ENCODE results near the gene CELSR1.

Gene CELSR1

GRCh38 chr22:46368871-46369715, 168.3 kb downstream of the CELSR1 start:
- no peak for DNase-seq (ENCODE audit: low read depth in 2 of 3, low spot score in 1 of 3)

GRCh38 chr22:46368422-46368821, 169.0 kb downstream of the CELSR1 start:
- DNase-seq (ENCODE audit: low read depth in 2 of 3, low spot score in 1 of 3), result no peak

- peak; percentile 38 to 62 (median 59) for DNase-seq (ENCODE audit: low read depth in 2 of 3, low spot score in 1 of 3)
Measured at GRCh38 chr22:46367707-46368191, 169.7 kb downstream of the CELSR1 start.

- DNase-seq (ENCODE audit: low read depth in 2 of 3, low spot score in 1 of 3), result no peak
Measured at GRCh38 chr22:46366801-46367706, 170.4 kb downstream of the CELSR1 start.

- DNase-seq (ENCODE audit: low read depth in 2 of 3, low spot score in 1 of 3), result no peak
Measured at GRCh38 chr22:46366327-46366731, 171.1 kb downstream of the CELSR1 start.

GRCh38 chr22:46365166-46365624, 172.2 kb downstream of the CELSR1 start:
- no peak for DNase-seq (ENCODE audit: low read depth in 2 of 3, low spot score in 1 of 3)

GRCh38 chr22:46364341-46365165, 172.9 kb downstream of the CELSR1 start:
- DNase-seq (ENCODE audit: low read depth in 2 of 3, low spot score in 1 of 3), result no peak

GRCh38 chr22:46363611-46364321, 173.7 kb downstream of the CELSR1 start:
- no peak for DNase-seq (ENCODE audit: low read depth in 2 of 3, low spot score in 1 of 3)

GRCh38 chr22:46362934-46363515, 174.4 kb downstream of the CELSR1 start:
- no peak for DNase-seq (ENCODE audit: low read depth in 2 of 3, low spot score in 1 of 3)

GRCh38 chr22:46362203-46362933, 175.1 kb downstream of the CELSR1 start:
- DNase-seq (ENCODE audit: low read depth in 2 of 3, low spot score in 1 of 3), result no peak

- DNase-seq (ENCODE audit: low read depth in 2 of 3, low spot score in 1 of 3), result no peak
Measured at GRCh38 chr22:46361826-46362202, 175.6 kb downstream of the CELSR1 start.

- DNase-seq (ENCODE audit: low read depth in 2 of 3, low spot score in 1 of 3), result no peak
Measured at GRCh38 chr22:46360891-46361290, 176.5 kb downstream of the CELSR1 start.

GRCh38 chr22:46360097-46360496, 177.3 kb downstream of the CELSR1 start:
- DNase-seq (ENCODE audit: low read depth in 2 of 3, low spot score in 1 of 3), result no peak

- DNase-seq (ENCODE audit: low read depth in 2 of 3, low spot score in 1 of 3), result no peak
Measured at GRCh38 chr22:46359362-46359761, 178.1 kb downstream of the CELSR1 start.

- DNase-seq (ENCODE audit: low read depth in 2 of 3, low spot score in 1 of 3), result no peak
Measured at GRCh38 chr22:46358766-46359165, 178.7 kb downstream of the CELSR1 start.

GRCh38 chr22:46357711-46358520, 179.5 kb downstream of the CELSR1 start:
- no peak for DNase-seq (ENCODE audit: low read depth in 2 of 3, low spot score in 1 of 3)

GRCh38 chr22:46356496-46357480, 180.6 kb downstream of the CELSR1 start:
- DNase-seq (ENCODE audit: low read depth in 2 of 3, low spot score in 1 of 3), result no peak

All from stimulated activated CD4-positive, alpha-beta T cell treated with anti-CD3 and anti-CD28 coated beads, Interleukin-12 subunit alpha, Interleukin-12 subunit beta, amount 100 ng/mL, for 48 hours (primary cell).